A549 (cell line): Measurements from ENCODE around the gene GRID1.

Source experiments
- BHLHE40 ChIP-seq: IDR thresholded peaks from 2 replicates; pipeline ENCODE4 v1.6.1; 2012; ENCODE audit warnings: low read depth, low read length, inconsistent platforms
- MAFK ChIP-seq: fragments of 450-650 bp; IDR thresholded peaks from 2 replicates; pipeline ENCODE4 v1.6.1; 2014; ENCODE audit not compliant: partially characterized antibody
- MYC ChIP-seq: IDR thresholded peaks from 2 replicates; pipeline ENCODE4 v1.6.1; 2012; ENCODE audit warnings: mild to moderate bottlenecking, inconsistent platforms, low read length, improper control_type of control experiment, borderline replicate concordance
- NR3C1 ChIP-seq: fragments of >200 bp; sonication (Bioruptor Twin); formaldehyde crosslinking; IDR thresholded peaks from 3 replicates; pipeline ENCODE4 v1.6.1; 2017
- RCOR1 ChIP-seq: fragments of 150-350 bp; IDR thresholded peaks from 2 replicates; pipeline ENCODE4 v1.6.1; 2014; ENCODE audit warnings: antibody characterized with exemption, low read length, low read depth
- TF ChIP-seq, protein P1 (sequence below): fragments of 200-600 bp; sonication (generic); IDR thresholded peaks from 2 replicates; pipeline ENCODE4 v1.6.1; 2016; ENCODE audit warnings: antibody characterized with exemption, mild to moderate bottlenecking, moderate library complexity
- TF ChIP-seq, protein P2 (sequence below): fragments of >200 bp; sonication (Bioruptor Twin); formaldehyde crosslinking; IDR thresholded peaks from 3 replicates; pipeline ENCODE4 v1.5.1; 2016

DNA sequence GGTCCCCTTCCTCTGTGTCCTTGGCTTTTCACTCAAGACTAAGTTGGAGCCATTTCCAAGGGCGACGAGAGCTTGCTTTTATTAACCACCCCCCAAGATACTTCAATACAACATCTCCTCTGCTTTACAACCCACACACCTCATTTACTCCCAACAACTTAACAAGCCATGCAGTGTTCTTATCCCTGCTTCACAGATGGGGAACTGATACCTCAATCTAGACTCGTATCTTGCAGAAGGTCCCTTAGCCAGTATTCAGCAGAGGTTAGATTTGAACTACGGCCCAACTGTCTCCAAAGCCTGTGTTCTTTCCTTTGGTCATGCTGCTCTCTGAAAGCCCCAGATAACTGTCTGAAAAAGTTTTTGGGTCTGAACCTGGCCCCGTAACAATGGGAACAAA is 444.8 kb downstream of the GRID1 start:
- no peak for TF ChIP-seq RCOR1
- TF ChIP-seq MYC = no peak
- no peak for TF ChIP-seq NR3C1
- no peak for TF ChIP-seq BHLHE40
- TF ChIP-seq, protein P1, sequence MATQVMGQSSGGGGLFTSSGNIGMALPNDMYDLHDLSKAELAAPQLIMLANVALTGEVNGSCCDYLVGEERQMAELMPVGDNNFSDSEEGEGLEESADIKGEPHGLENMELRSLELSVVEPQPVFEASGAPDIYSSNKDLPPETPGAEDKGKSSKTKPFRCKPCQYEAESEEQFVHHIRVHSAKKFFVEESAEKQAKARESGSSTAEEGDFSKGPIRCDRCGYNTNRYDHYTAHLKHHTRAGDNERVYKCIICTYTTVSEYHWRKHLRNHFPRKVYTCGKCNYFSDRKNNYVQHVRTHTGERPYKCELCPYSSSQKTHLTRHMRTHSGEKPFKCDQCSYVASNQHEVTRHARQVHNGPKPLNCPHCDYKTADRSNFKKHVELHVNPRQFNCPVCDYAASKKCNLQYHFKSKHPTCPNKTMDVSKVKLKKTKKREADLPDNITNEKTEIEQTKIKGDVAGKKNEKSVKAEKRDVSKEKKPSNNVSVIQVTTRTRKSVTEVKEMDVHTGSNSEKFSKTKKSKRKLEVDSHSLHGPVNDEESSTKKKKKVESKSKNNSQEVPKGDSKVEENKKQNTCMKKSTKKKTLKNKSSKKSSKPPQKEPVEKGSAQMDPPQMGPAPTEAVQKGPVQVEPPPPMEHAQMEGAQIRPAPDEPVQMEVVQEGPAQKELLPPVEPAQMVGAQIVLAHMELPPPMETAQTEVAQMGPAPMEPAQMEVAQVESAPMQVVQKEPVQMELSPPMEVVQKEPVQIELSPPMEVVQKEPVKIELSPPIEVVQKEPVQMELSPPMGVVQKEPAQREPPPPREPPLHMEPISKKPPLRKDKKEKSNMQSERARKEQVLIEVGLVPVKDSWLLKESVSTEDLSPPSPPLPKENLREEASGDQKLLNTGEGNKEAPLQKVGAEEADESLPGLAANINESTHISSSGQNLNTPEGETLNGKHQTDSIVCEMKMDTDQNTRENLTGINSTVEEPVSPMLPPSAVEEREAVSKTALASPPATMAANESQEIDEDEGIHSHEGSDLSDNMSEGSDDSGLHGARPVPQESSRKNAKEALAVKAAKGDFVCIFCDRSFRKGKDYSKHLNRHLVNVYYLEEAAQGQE = no peak
- TF ChIP-seq MAFK = no peak
- TF ChIP-seq, protein P2, sequence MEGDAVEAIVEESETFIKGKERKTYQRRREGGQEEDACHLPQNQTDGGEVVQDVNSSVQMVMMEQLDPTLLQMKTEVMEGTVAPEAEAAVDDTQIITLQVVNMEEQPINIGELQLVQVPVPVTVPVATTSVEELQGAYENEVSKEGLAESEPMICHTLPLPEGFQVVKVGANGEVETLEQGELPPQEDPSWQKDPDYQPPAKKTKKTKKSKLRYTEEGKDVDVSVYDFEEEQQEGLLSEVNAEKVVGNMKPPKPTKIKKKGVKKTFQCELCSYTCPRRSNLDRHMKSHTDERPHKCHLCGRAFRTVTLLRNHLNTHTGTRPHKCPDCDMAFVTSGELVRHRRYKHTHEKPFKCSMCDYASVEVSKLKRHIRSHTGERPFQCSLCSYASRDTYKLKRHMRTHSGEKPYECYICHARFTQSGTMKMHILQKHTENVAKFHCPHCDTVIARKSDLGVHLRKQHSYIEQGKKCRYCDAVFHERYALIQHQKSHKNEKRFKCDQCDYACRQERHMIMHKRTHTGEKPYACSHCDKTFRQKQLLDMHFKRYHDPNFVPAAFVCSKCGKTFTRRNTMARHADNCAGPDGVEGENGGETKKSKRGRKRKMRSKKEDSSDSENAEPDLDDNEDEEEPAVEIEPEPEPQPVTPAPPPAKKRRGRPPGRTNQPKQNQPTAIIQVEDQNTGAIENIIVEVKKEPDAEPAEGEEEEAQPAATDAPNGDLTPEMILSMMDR = no peak
